ENCODE measurements around the gene OR1I1.
A peak's percentile ranks its signal among the peaks of the same experiment; 100 is the strongest.

Gene OR1I1

GRCh38 chr19:15107061-15108010, 25.3 kb downstream of the OR1I1 start, which contains the start of gene SYDE1:
SYDE1 (plus strand) TSS chr19:15107401; CDS start chr19:15107434, 33 bp downstream.
- H3K27ac ChIP-seq, result peak within 1 kb of the TSS; percentile 75 to 99
- no peak for TF ChIP-seq CTCF (IDR thresholded peaks at IDR 0.05)
- peak within 1 kb of the TSS; percentile 99 for H3K4me3 ChIP-seq
- peak; percentile 83 for DNase-seq (ENCODE audit: low spot score)

GRCh38 chr19:15108145-15108844, 26.3 kb downstream of the OR1I1 start:
- DNase-seq (ENCODE audit: low spot score), result no peak
- peak overlapping the region; percentile 75 to 99 for H3K27ac ChIP-seq

GRCh38 chr19:15108845-15109767, 27.1 kb downstream of the OR1I1 start:
- no peak for DNase-seq (ENCODE audit: low spot score)
- Histone ChIP-seq H3K27ac (peak overlapping the region; percentile 75 to 99), H3K4me3 (peak overlapping the region; percentile 99)
- no peak for TF ChIP-seq CTCF (IDR thresholded peaks at IDR 0.05)

More at GRCh38 chr19:15108145-15108844, 26.3 kb downstream of the OR1I1 start:
- peak overlapping the region; percentile 99 for H3K4me3 ChIP-seq
- TF ChIP-seq CTCF (IDR thresholded peaks at IDR 0.05), result no peak

- TF ChIP-seq CTCF (IDR thresholded peaks at IDR 0.05), result no peak
Measured at GRCh38 chr19:15109768-15110417, 27.9 kb downstream of the OR1I1 start.

GRCh38 chr19:15110418-15110815, 28.4 kb downstream of the OR1I1 start:
- TF ChIP-seq CTCF (IDR thresholded peaks at IDR 0.05), result no peak
- peak overlapping the region in 1 of 2 donors; percentile 20 for H3K27ac ChIP-seq
- no peak overlapping the region for H3K4me3 ChIP-seq
- DNase-seq (ENCODE audit: low spot score), result no peak

More at GRCh38 chr19:15109768-15110417, 27.9 kb downstream of the OR1I1 start:
- peak overlapping the region in 1 of 2 donors; percentile 20 for H3K27ac ChIP-seq
- no peak overlapping the region for H3K4me3 ChIP-seq
- no peak for DNase-seq (ENCODE audit: low spot score)

- TF ChIP-seq CTCF (IDR thresholded peaks at IDR 0.05), result no peak
- DNase-seq (ENCODE audit: low spot score), result no peak
- no peak overlapping the region for H3K27ac ChIP-seq
- H3K4me3 ChIP-seq, result no peak overlapping the region
Measured at GRCh38 chr19:15111758-15112157, 29.7 kb downstream of the OR1I1 start.

Measured in coronary artery (tissue), 2 donors.